Pancreas (tissue), 10 donors: ENCODE data around the gene ELAC1. TPM values are rescaled to one million over a fixed set of nuclear protein-coding genes. Genes with fewer than 3 reads are reported as not detected.

Source experiments
- ATAC-seq, 4 donors: fragments of 200-7000 bp; cut with Tn5 transposase; one replicate each; pipeline versions ENCODE4 v1.8.0 to v1.9.1; 2020; ENCODE audit warnings: mild to moderate bottlenecking in 4 of 4, moderate library complexity in 4 of 4
- DNase-seq, 6 donors: peaks; one replicate each; pipeline ENCODE4 v3.0.0-alpha.2; 2020
- FAIRE-seq: peaks from 2 replicates; lab custom pipeline; 2012; peaks lifted over from hg19 to GRCh38; lab: Jason Lieb, UNC
- H3K27ac ChIP-seq, 4 donors: fragments of 200-600 bp; sonication (generic); 1 replicate in 3 of 4; 2 replicates in 1 of 4; pipeline versions ENCODE4 v1.5.0 to v1.8.0; 2020
- H3K27me3 ChIP-seq, 4 donors: fragments of 200-600 bp; one replicate each; pipeline ENCODE4 v1.8.0; 2021
- H3K36me3 ChIP-seq, 3 donors: fragments of 200-600 bp; sonication (generic) in 1 of 3; one replicate each; pipeline versions ENCODE4 v1.5.0 to v1.8.0; 2020 to 2021
- H3K4me1 ChIP-seq, 3 donors: fragments of 200-600 bp; one replicate each; pipeline ENCODE4 v1.8.0; 2021
- H3K4me3 ChIP-seq, 4 donors: fragments of 200-600 bp; sonication (generic) in 2 of 4; one replicate each; pipeline versions ENCODE4 v1.5.0 to v1.8.0; 2020 to 2021
- H3K9me3 ChIP-seq, 4 donors: fragments of 200-600 bp; one replicate each; pipeline ENCODE4 v1.8.0; 2021
- CTCF ChIP-seq, 4 donors: fragments of 200-600 bp; sonication (generic) in 3 of 4; IDR thresholded peaks; one replicate each; pipeline versions ENCODE4 v1.5.0 to v1.8.0; 2021; ENCODE audit warnings: antibody characterized with exemption in 4 of 4
- WGBS, 2 donors: extraction: QIAGEN DNeasy Blood & Tissue Kit; methylation state at CpG; one replicate each; pipeline ENCODE4 v1.1.7; 2013; 5-methylcytosine and 5-hydroxymethylcytosine counted together
- intact Hi-C, 3 donors: fragments of 100-400 bp; cut with DNase I; formaldehyde crosslinking; loops; one replicate each; pipeline versions ENCODE4 v1.11.1 to v1.14.2; 2022
- polyA plus RNA-seq, 2 donors: library from polyadenylated mRNA; stranded (reverse); fragments of 200-250 nt; gene quantifications; one replicate each; pipeline ENCODE4 v1.2.3, GENCODE V29; 2013
- total RNA-seq, 6 donors: library from RNA; stranded (reverse); fragmentation: NEBNext Ultra II Directional in 4 of 6; extraction: Animal tissue kit (Norgen Biotek cat#: 25700) in 4 of 6; gene quantifications; one replicate each; pipeline versions ENCODE4 v1.2.1 to v1.2.4, GENCODE V29; 2021 to 2023
- donor health status: healthy with polysubstance abuse.
- donor health status: DM: no; HTN: no; CAD: no; lungs with moderate emphysema.
- donor health status: DM: no; HTN: no; CAD: no.
- donor health status: control.
- donor health status: control.
- donor health status: Bipolar disorder and iron deficiency.
- donor health status: DM: yes; HTN: yes; CAD: no.
- donor health status: DM: no; HTN: no; CAD: no.
- donor health status: DM: no; HTN: no; CAD: no.
- donor health status: DM: yes; HTN: yes; CAD: no.

Gene ELAC1
- total and polyA plus RNA-seq, 8 donors, result 4.9 to 9.7 (median 5.9) TPM

GRCh38 chr18:50928551-50928950, 39.3 kb upstream of the ELAC1 start:
- Histone ChIP-seq H3K36me3 (peaks cover 0 to 12% (median 0%) of the 10 kb centered on the region in 3 donors), H3K4me1 (no peaks in the 10 kb centered on the region), H3K9me3 (no peaks in the 10 kb centered on the region), H3K4me3 (no peak overlapping the region), H3K27me3 (no peaks in the 10 kb centered on the region), H3K27ac (no peak overlapping the region)
- intact Hi-C loops, result no loop called here
- WGBS, 2 donors, result 94 to 95% methylated on average over 2 of the region's 2 CpGs
- FAIRE-seq (no peak), ATAC-seq (no peak), DNase-seq (no peak)
- no peak for TF ChIP-seq CTCF (IDR thresholded peaks at IDR 0.05)

GRCh38 chr18:50933684-50934083, 34.2 kb upstream of the ELAC1 start:
- Histone ChIP-seq H3K27ac (no peak overlapping the region), H3K27me3 (no peaks in the 10 kb centered on the region), H3K36me3 (no peaks in the 10 kb centered on the region), H3K4me3 (no peak overlapping the region), H3K4me1 (no peaks in the 10 kb centered on the region), H3K9me3 (no peaks in the 10 kb centered on the region)
- no peak for ATAC-seq
- 93 to 94% methylated on average over 5 of the region's 5 CpGs for WGBS, 2 donors
- no peak for TF ChIP-seq CTCF (IDR thresholded peaks at IDR 0.05)
- DNase-seq, result no peak
- no peak for FAIRE-seq
- intact Hi-C loops, result no loop called here

- no peak overlapping the region for H3K27ac ChIP-seq
- no peaks in the 10 kb centered on the region for H3K36me3 ChIP-seq
- ATAC-seq (no peak), DNase-seq (no peak), FAIRE-seq (no peak)
- no peak for TF ChIP-seq CTCF (IDR thresholded peaks at IDR 0.05)
- H3K9me3 ChIP-seq, result no peaks in the 10 kb centered on the region
- H3K4me1 ChIP-seq, result no peaks in the 10 kb centered on the region
- H3K27me3 ChIP-seq, result no peaks in the 10 kb centered on the region
- 92 to 96% methylated on average over 6 of the region's 6 CpGs for WGBS, 2 donors
- intact Hi-C loops, result no loop called here
- H3K4me3 ChIP-seq, result no peak overlapping the region
Observed at GRCh38 chr18:50934545-50935211, 33.2 kb upstream of the ELAC1 start.

GRCh38 chr18:50935493-50936191, 32.2 kb upstream of the ELAC1 start:
- intact Hi-C loops, result no loop called here
- no peak for TF ChIP-seq CTCF (IDR thresholded peaks at IDR 0.05)
- 95 to 97% methylated on average over 6 of the region's 6 CpGs for WGBS, 2 donors
- ATAC-seq (no peak), DNase-seq (no peak), FAIRE-seq (no peak)
- no peaks in the 10 kb centered on the region for H3K9me3 ChIP-seq
- H3K4me3 ChIP-seq, result no peak overlapping the region
- no peak overlapping the region for H3K27ac ChIP-seq
- no peaks in the 10 kb centered on the region for H3K4me1 ChIP-seq
- H3K27me3 ChIP-seq, result no peaks in the 10 kb centered on the region
- H3K36me3 ChIP-seq, result peaks cover 0 to 4% (median 0%) of the 10 kb centered on the region in 3 donors

- no peak for DNase-seq
Observed at GRCh38 chr18:50937183-50937582, 30.7 kb upstream of the ELAC1 start.

More at GRCh38 chr18:50937183-50937582, 30.7 kb upstream of the ELAC1 start:
- WGBS, 2 donors, result 94 to 100% methylated on average over 1 of the region's 1 CpG
- FAIRE-seq (no peak), ATAC-seq (no peak)
- no peak for TF ChIP-seq CTCF (IDR thresholded peaks at IDR 0.05)
- H3K9me3 ChIP-seq, result no peaks in the 10 kb centered on the region
- intact Hi-C loops, result no loop called here
- H3K4me1 ChIP-seq, result no peaks in the 10 kb centered on the region
- no peak overlapping the region for H3K27ac ChIP-seq
- H3K4me3 ChIP-seq, result no peak overlapping the region
- H3K36me3 ChIP-seq, result peaks cover 0 to 4% (median 0%) of the 10 kb centered on the region in 3 donors
- no peaks in the 10 kb centered on the region for H3K27me3 ChIP-seq
